HCT116 (cell line): Measurements from ENCODE around the gene UBE3B.

Experiments used
- CEBPB ChIP-seq: IDR thresholded peaks from 2 replicates; pipeline ENCODE4 v1.6.1; 2012; ENCODE audit warnings: low read depth
- CTCF ChIP-seq, 3 experiments: fragments of 200-600 bp in 1 of 3; sonication (generic) in 1 of 3; IDR thresholded peaks in 2 of 3; conservative IDR thresholded peaks in 1 of 3; 2 replicates each; pipeline ENCODE4 v1.5.1; 2012 to 2017; ENCODE audit warnings: low read depth in 2 of 3, low read length in 2 of 3, antibody characterized with exemption in 1 of 3, borderline replicate concordance in 1 of 3, control low read depth in 1 of 3, mild to moderate bottlenecking in 1 of 3, mixed read lengths in 1 of 3, mixed run types in 1 of 3, moderate library complexity in 1 of 3; ENCODE audit not compliant: insufficient read depth in 1 of 3
- ELF1 ChIP-seq: IDR thresholded peaks from 2 replicates; pipeline ENCODE4 v1.6.1; 2012; ENCODE audit warnings: low read depth, borderline replicate concordance
- TF ChIP-seq, protein P1 (sequence below): IDR thresholded peaks from 2 replicates; pipeline ENCODE4 v1.6.1; 2011; ENCODE audit warnings: mild to moderate bottlenecking, low read length, moderate library complexity; ENCODE audit not compliant: insufficient replicate concordance; ENCODE audit errors: extremely low read depth

DNA sequence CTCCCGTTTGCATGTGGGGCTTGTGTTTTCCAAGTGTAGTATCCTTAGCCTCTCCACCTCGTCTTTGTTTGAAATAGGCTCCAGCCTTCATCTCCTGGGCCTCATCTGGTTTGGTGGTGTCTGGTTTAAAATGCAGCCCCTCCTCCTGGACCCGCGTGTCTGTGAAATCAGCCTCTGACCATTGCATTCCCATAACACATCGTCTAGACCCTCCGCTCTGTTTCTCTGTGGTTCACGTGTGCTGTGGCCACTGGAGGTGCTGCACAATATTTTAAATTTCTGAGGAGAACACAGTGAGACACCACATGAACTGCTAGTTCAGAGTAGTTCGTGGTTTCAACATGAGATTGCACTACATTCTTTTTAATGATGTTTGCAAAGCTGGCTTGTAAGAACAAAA is 35.6 kb downstream of the UBE3B start:
- no peak for TF ChIP-seq CEBPB
- TF ChIP-seq CTCF (IDR thresholded peaks at IDR 0.05 in 2 of 3, conservative IDR thresholded peaks at IDR 0.05 in 1 of 3; ENCODE audit: borderline replicate concordance in 1 of 3, insufficient read depth in 1 of 3, low read depth in 2 of 3, low read length in 2 of 3) = no peak
- TF ChIP-seq ELF1 = no peak
- TF ChIP-seq, protein P1, sequence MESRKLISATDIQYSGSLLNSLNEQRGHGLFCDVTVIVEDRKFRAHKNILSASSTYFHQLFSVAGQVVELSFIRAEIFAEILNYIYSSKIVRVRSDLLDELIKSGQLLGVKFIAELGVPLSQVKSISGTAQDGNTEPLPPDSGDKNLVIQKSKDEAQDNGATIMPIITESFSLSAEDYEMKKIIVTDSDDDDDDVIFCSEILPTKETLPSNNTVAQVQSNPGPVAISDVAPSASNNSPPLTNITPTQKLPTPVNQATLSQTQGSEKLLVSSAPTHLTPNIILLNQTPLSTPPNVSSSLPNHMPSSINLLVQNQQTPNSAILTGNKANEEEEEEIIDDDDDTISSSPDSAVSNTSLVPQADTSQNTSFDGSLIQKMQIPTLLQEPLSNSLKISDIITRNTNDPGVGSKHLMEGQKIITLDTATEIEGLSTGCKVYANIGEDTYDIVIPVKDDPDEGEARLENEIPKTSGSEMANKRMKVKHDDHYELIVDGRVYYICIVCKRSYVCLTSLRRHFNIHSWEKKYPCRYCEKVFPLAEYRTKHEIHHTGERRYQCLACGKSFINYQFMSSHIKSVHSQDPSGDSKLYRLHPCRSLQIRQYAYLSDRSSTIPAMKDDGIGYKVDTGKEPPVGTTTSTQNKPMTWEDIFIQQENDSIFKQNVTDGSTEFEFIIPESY = no peak
